Nucleus accumbens (tissue), 56 donors: ENCODE data around the gene HIKESHI.

ENCODE experiments used
- DNase-seq, 56 donors: peaks; one replicate each; lab custom pipeline; 2025; lab: John Stamatoyannopoulos, UW

HIKESHI gene, protein sequence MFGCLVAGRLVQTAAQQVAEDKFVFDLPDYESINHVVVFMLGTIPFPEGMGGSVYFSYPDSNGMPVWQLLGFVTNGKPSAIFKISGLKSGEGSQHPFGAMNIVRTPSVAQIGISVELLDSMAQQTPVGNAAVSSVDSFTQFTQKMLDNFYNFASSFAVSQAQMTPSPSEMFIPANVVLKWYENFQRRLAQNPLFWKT

DNA sequence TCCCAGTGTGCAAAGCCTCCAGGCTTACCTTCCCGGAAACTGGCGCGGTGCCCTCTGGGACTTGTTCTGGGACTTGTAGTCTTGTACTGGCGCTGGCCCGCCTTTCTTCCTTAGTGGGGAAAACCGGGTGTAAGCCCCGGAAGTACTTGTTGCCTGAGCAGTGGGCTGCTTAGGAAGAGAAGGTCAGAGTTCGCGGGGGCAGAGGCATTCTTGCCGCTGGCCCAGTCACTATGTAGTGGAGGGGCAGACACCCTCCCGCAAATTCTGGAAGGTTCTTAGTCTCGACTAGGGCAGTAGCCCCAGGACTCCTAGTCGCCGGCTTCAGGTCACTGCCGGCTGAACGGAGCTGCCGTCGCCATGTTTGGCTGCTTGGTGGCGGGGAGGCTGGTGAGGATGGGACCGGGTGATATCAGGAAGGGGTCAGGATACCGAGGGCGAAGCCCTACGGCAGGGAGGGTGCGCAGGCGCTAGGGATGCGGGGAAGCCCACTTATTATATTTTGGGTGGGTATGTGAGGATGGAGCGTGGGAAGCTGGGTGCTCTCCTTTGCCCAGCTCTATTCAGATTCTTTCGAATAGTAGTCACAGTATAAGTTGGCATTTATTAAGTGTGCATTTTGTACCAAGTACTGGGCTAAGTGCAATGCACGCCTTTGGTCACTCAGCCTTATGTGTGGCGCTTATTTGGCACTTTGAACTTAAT is at the start of gene HIKESHI:
TSS of gene HIKESHI (plus strand) at position 149 of the 702 bp plus-strand sequence. CDS start at position 358, 209 bp downstream.
- peak; percentile 86 to 100 (median 99) for DNase-seq

GRCh38 chr11:86255896-86256295 is 46.1 kb upstream of the HIKESHI start:
- no peak for DNase-seq

DNA sequence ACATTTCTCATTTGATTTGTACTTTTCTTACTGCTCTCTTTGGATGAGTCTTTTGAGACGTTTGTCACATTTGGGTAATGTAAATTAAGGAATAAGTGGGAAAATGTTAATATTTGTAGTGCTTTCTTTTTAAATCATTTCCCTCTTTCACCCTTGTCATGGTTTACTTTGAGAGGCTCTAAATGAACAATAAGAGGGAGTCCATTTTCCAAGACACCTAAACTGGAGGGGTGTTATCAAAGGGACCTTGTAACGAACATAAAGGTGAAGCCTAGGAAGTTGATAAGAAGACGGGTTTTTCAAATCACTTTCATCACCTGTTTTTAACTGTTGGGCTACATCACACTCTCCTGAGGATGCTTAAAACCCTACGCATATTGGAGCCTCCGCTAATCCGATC is 45.4 kb upstream of the HIKESHI start:
- no peak for DNase-seq

GRCh38 chr11:86257446-86257845 is 44.6 kb upstream of the HIKESHI start:
- no peak for DNase-seq

- DNase-seq = no peak
These were observed 42.3 kb upstream of the HIKESHI start for GRCh38 chr11:86259730-86260129.

GRCh38 chr11:86261328-86261727 is 40.7 kb upstream of the HIKESHI start:
- no peak for DNase-seq

- no peak for DNase-seq
These were observed 39.7 kb upstream of the HIKESHI start for GRCh38 chr11:86262387-86262786.

DNA sequence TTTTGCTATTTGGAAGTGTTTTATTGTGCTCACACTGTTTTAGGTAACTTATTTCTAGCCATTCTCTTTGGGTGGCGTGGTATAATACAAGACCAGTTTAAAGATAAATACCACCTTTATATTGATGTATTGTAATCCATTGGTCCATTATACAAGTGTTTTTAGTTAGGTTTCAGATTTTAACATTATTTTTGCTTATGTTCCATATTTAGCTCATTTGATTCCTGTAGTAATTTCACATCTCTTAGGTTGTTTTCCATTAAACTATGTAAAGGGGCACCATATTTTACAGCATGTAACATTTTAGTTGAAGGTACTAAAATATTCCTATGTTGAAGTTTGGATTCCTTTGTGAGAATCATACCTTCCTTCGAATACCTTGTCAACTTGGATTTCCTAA is 37.4 kb upstream of the HIKESHI start:
- DNase-seq = no peak

GRCh38 chr11:86265194-86265593 is 36.8 kb upstream of the HIKESHI start:
- no peak for DNase-seq

DNA sequence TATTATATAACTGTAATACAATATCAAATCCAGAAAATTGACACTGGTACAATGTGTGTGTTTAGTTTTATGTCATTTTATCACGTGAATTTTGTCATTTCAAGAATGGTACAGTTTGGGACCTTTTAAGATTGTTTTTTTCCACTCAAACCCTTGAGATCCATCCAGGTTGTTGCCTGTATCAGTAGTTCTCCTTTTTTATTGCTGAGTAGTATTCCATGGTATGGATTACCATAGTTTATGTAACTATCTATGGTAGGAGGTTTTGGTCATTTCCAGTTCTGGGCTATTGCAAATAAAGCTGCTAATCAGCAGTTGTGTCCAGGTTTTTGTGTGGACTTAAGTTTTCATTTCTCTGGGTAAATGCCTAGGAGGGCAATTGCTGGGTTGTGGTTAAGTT is 32.4 kb upstream of the HIKESHI start:
- no peak for DNase-seq

DNA sequence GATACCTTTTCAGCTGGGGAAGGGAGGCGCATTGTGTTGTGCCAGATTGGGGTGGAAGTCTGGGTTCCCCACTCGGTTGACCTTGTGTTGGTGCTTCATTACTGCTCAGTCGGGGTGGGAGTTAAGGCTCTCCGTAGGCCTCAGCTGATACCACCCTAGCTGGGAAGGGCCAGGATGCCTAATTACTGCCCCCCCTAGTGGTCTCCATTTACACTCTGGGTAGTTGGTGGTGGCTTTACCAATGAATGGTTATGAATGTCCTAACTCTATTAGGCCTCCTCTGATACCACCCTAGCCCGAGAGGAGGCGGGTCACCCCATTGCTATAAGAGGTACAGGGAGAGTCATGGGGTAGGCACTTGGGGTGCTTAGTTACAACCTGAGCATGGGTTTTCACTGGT is 27.5 kb upstream of the HIKESHI start:
- no peak for DNase-seq

DNA sequence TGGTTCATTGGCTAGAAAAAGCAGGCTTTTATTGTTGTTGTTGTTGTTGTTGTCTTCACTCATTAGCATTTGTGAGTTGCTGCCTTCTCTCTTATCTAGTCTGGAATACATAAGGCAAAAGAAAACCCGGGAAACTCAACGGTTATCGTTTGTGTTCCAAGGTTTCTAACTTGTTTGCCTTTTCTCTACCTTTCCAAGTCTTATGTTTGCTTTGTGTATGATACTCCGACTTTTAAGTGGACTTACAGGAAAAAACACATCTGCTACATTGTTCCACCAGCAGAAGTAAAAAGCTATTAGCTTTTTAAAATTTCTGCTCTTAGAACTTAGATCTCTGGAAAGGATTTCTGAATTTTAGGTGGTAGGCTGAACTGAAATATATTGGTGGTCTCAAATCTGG is 27.0 kb upstream of the HIKESHI start:
- DNase-seq = no peak

GRCh38 chr11:86275493-86276370 is 26.3 kb upstream of the HIKESHI start:
- DNase-seq = no peak

DNA sequence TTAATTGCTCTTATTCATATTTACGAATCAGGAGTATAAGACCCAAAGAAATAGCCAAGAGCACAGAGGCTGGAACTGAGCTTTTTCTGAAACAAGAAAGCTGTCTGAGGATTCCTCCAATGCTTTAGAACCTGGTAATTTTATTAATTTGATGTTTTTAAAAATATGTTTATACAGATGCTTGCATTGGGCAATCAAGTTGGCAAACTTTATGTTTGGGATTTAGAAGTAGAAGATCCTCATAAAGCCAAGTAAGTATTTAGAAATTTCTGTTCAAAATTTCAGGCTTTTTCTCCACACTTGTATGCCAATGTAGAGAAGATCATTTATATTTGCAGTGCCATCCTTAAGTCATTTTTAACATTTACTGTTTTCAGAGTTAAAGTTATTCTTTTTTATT is 24.3 kb upstream of the HIKESHI start:
- no peak for DNase-seq

DNA sequence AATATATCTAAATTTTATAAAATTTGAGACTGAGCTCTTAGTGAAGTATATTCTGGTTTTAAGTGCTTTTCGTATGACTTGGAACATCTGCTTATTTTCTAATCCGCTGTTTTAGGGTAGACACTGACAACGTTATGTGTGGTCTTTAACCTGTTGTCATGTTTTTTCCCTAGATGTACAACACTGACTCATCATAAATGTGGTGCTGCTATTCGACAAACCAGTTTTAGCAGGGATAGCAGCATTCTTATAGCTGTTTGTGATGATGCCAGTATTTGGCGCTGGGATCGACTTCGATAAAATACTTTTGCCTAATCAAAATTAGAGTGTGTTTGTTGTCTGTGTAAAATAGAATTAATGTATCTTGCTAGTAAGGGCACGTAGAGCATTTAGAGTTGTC is 23.8 kb upstream of the HIKESHI start:
- DNase-seq = no peak

GRCh38 chr11:86279747-86280146 is 22.3 kb upstream of the HIKESHI start:
- DNase-seq = no peak

DNA sequence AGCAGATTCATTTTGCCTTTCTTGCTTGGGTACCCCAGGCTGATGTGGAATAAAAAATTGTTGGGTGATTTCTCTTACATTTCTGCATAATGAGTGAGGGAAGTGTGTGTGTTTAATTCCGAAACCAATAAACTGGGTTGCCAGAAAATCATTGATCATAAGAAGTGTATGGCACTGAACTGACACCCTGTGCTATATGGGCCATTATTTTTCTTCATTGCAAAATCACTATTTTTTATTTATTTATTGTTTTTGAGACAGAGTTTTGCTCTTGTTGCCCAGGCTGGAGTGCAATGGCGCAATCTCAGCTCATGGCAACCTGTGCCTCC is 14.6 kb upstream of the HIKESHI start:
- DNase-seq = no peak

- DNase-seq = peak in 15 of 56 donors; percentile 1 to 40 (median 6)
These were observed 13.1 kb upstream of the HIKESHI start for GRCh38 chr11:86288776-86289507.

GRCh38 chr11:86289508-86290280 is 12.3 kb upstream of the HIKESHI start:
- peak in 1 of 56 donors; percentile 1 for DNase-seq
